HG02798 (cell line): Measurements from ENCODE around the gene STRN3.
"Not testable (repeated sequence)": the region's sequence is repeated elsewhere in the genome, so short reads cannot be mapped to it uniquely, and the experiment has no call there.

Experiments
- ATAC-seq: cut with Tn5 transposase; IDR thresholded peaks from one replicate; pipeline ENCODE4 v1.9.1; 2021; ENCODE audit warnings: mild to moderate bottlenecking; ENCODE audit not compliant: unreplicated experiment, poor library complexity

STRN3 gene

GRCh38 chr14:30974628-30975027 lies 51.6 kb downstream of the STRN3 start:
- ATAC-seq: no peak

GRCh38 chr14:30972882-30973582 lies 53.1 kb downstream of the STRN3 start:
- no peak for ATAC-seq

GRCh38 chr14:30972036-30972732 lies 54.0 kb downstream of the STRN3 start:
- not testable (repeated sequence) for ATAC-seq

- ATAC-seq: no peak
These were observed 54.6 kb downstream of the STRN3 start for GRCh38 chr14:30971586-30971985.

- ATAC-seq: peak; percentile 69
These were observed 56.4 kb downstream of the STRN3 start for GRCh38 chr14:30969796-30970195.

- ATAC-seq: not testable (repeated sequence)
These were observed 58.6 kb downstream of the STRN3 start for GRCh38 chr14:30967364-30968098.

GRCh38 chr14:30966415-30967363 lies 59.5 kb downstream of the STRN3 start:
- ATAC-seq: no peak

- ATAC-seq: not testable (repeated sequence)
These were observed 60.3 kb downstream of the STRN3 start for GRCh38 chr14:30965861-30966260.

- not testable (repeated sequence) for ATAC-seq
These were observed 63.6 kb downstream of the STRN3 start for GRCh38 chr14:30962537-30962936.

GRCh38 chr14:30961330-30961729 lies 64.8 kb downstream of the STRN3 start:
- no peak for ATAC-seq

GRCh38 chr14:30960216-30960615 lies 66.0 kb downstream of the STRN3 start:
- no peak for ATAC-seq

GRCh38 chr14:30958555-30959407 lies 67.4 kb downstream of the STRN3 start:
- peak; percentile 40 for ATAC-seq

GRCh38 chr14:30957813-30958370 lies 68.3 kb downstream of the STRN3 start:
- peak; percentile 61 for ATAC-seq

- ATAC-seq: no peak
These were observed 76.5 kb downstream of the STRN3 start for GRCh38 chr14:30949651-30950050.

GRCh38 chr14:30943694-30944093 lies 82.5 kb downstream of the STRN3 start:
- no peak for ATAC-seq

- no peak for ATAC-seq
These were observed 85.3 kb downstream of the STRN3 start for GRCh38 chr14:30940886-30941285.

- ATAC-seq: no peak
These were observed 87.6 kb downstream of the STRN3 start for GRCh38 chr14:30938617-30939016.

- ATAC-seq: no peak
These were observed 90.7 kb downstream of the STRN3 start for GRCh38 chr14:30935445-30935844.

GRCh38 chr14:30933937-30934336 lies 92.2 kb downstream of the STRN3 start:
- ATAC-seq: not testable (repeated sequence)
